Left lung (tissue), 10 donors: Measurements from ENCODE around the gene KLHL3. TPM values are rescaled to one million over a fixed set of nuclear protein-coding genes. Genes with fewer than 3 reads are reported as not detected.
A peak's percentile ranks its signal among the peaks of the same experiment; 100 is the strongest.

Experiments
- ATAC-seq: fragments of 200-7000 bp; cut with Tn5 transposase; one replicate; pipeline ENCODE4 v1.9.1; 2020; ENCODE audit warnings: moderate library complexity
- DNase-seq, 4 donors: peaks; one replicate each; pipeline ENCODE4 v3.0.0-alpha.2; 2013 to 2020
- H3K27ac ChIP-seq, 2 donors: fragments of 200-600 bp; sonication (generic) in 1 of 2; one replicate each; pipeline versions ENCODE4 v1.5.0 to v1.8.0; 2020 to 2021
- H3K27me3 ChIP-seq, 2 donors: fragments of 200-600 bp; sonication (generic) in 1 of 2; one replicate each; pipeline versions ENCODE4 v1.5.0 to v1.8.0; 2020 to 2021
- H3K36me3 ChIP-seq, 2 donors: fragments of 200-600 bp; sonication (generic) in 1 of 2; one replicate each; pipeline versions ENCODE4 v1.5.0 to v1.8.0; 2020 to 2021
- H3K4me1 ChIP-seq, 2 donors: fragments of 200-600 bp; one replicate each; pipeline ENCODE4 v1.8.0; 2021
- H3K4me3 ChIP-seq, 2 donors: fragments of 200-600 bp; sonication (generic) in 1 of 2; one replicate each; pipeline versions ENCODE4 v1.5.0 to v1.8.0; 2020 to 2021; ENCODE audit warnings: mild to moderate bottlenecking in 1 of 2
- H3K9me3 ChIP-seq, 2 donors: fragments of 200-600 bp; sonication (generic) in 1 of 2; one replicate each; pipeline versions ENCODE4 v1.5.0 to v1.8.0; 2020 to 2021
- intact Hi-C, 2 donors: fragments of 100-400 bp; cut with DNase I; formaldehyde crosslinking; loops; one replicate each; pipeline versions ENCODE4 v1.11.2 to v1.14.2; 2022
- polyA plus RNA-seq, 6 donors: library from polyadenylated mRNA; unstranded; fragments of 120-200 nt; gene quantifications; one replicate each; pipeline ENCODE4 v1.2.1, GENCODE V29; 2013; ENCODE audit not compliant: insufficient read length in 6 of 6
- total RNA-seq, 2 donors: library from RNA; stranded (reverse); fragmentation: NEBNext Ultra II Directional; extraction: Animal tissue kit (Norgen Biotek cat#: 25700); gene quantifications; one replicate each; pipeline ENCODE4 v1.2.1, GENCODE V29; 2021
- TF ChIP-seq, protein P1 (sequence below), 2 donors: fragments of 200-600 bp; sonication (generic) in 1 of 2; IDR thresholded peaks; one replicate each; pipeline versions ENCODE4 v1.5.0 to v1.8.0; 2021; ENCODE audit warnings: antibody characterized with exemption in 2 of 2
- donor health status: DM: no; HTN: yes; CAD: no.
- donor health status: DM: no; HTN: no; CAD: no.

The KLHL3 gene
- total and polyA plus RNA-seq, 8 donors: 5.4 to 35.7 (median 29.7) TPM

DNA sequence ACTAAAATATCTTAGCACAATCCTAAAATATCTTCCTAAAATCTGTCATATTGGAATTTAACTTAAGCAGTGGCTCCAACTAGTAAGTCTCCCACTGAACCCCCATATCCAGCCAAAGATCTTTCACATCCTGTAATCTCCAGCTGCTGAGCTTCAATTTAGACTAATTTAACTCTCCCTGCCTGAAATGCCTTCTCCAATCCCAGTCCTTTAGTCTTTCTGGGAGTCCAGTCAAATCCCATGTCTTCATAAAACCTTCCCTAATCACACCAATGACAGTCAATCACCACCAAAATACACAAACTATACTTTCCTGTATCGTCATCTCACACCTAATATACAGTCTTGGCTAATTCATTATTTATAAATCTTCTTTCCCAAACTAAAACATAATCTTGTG lies 607 bp upstream of the KLHL3 start:
- intact Hi-C loops: loop anchor here in 1 of 2 donors (5.0 kb wide), 1 partner anchor 79 kb away; no protein-coding TSS in a partner anchor

DNA sequence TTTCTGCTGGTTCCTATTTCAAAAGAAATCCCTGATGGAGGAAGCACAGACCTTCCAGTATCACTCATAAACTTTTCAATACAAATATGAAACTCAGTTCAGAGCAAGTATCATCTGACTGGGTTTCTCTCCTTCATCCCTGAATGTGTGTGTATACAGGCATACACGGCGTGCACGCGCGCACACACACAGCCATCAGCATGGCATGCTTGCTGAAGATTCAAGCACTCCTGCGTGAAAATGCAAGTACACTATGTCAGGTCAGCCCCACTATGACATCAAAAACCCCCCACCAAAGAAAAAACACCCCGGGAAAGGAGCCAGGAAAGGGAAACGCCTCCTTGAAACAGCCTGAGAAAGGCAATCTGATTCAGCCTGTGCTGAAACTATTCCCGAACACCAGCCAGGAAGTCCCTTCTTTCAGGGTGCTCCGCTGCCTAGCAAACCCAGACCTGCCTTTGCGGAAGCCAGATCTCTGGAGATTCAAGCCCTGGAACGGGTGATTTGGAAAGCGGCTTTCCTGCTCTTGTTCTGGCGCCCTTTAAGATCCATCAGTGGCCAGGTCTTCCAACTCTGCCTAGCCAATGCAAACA lies 831 bp downstream of the KLHL3 start:
- H3K4me1 ChIP-seq: peaks cover 8 to 45% of the 10 kb centered on the region in 2 donors
- ATAC-seq: peak; percentile 76

More for the DNA sequence above, 607 bp upstream of the KLHL3 start:
- no peak for ATAC-seq
- Histone ChIP-seq H3K4me1 (peaks cover 8 to 45% of the 10 kb centered on the region in 2 donors), H3K9me3 (no peaks in the 10 kb centered on the region), H3K27me3 (peaks cover 0 to 6% of the 10 kb centered on the region in 2 donors), H3K27ac (peak overlapping the region in 1 of 2 donors; percentile 70), H3K36me3 (no peaks in the 10 kb centered on the region), H3K4me3 (no peak overlapping the region)
- peak in 2 of 4 donors; percentile 80 to 82 for DNase-seq
- TF ChIP-seq, protein P1, sequence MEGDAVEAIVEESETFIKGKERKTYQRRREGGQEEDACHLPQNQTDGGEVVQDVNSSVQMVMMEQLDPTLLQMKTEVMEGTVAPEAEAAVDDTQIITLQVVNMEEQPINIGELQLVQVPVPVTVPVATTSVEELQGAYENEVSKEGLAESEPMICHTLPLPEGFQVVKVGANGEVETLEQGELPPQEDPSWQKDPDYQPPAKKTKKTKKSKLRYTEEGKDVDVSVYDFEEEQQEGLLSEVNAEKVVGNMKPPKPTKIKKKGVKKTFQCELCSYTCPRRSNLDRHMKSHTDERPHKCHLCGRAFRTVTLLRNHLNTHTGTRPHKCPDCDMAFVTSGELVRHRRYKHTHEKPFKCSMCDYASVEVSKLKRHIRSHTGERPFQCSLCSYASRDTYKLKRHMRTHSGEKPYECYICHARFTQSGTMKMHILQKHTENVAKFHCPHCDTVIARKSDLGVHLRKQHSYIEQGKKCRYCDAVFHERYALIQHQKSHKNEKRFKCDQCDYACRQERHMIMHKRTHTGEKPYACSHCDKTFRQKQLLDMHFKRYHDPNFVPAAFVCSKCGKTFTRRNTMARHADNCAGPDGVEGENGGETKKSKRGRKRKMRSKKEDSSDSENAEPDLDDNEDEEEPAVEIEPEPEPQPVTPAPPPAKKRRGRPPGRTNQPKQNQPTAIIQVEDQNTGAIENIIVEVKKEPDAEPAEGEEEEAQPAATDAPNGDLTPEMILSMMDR (IDR thresholded peaks at IDR 0.05): no peak

DNA sequence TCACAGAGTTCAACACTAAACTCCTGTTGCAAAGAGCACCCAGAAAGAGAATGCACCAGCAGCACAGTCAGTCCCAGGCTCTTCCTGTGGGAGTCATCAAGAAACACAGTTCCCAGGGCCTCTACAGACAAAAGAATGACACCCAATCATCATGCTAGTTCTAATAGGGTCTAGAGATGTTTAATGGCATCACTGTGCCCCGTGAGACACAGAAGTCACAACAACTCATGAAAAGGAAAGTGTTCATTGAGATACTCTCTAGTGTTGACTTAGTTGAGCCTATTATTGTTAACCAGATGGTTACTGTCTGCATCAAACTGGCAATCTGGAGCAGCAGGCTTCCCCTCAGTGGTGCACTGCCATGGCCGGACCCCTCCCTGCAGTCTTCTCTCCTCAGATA lies 1.6 kb downstream of the KLHL3 start:
- DNase-seq (peak in 1 of 4 donors; percentile 17), ATAC-seq (no peak)
- Histone ChIP-seq H3K27me3 (peaks cover 0 to 6% of the 10 kb centered on the region in 2 donors), H3K9me3 (no peaks in the 10 kb centered on the region), H3K4me1 (peaks cover 8 to 45% of the 10 kb centered on the region in 2 donors), H3K4me3 (peak overlapping the region; percentile 17 to 36), H3K27ac (peak overlapping the region in 1 of 2 donors; percentile 70), H3K36me3 (no peaks in the 10 kb centered on the region)
- intact Hi-C loops: no loop called here
- TF ChIP-seq, protein P1 (IDR thresholded peaks at IDR 0.05): no peak

More for the DNA sequence above, 831 bp downstream of the KLHL3 start:
- H3K27me3 ChIP-seq: peaks cover 0 to 6% of the 10 kb centered on the region in 2 donors
- H3K4me3 ChIP-seq: peak overlapping the region; percentile 17 to 36
- no peaks in the 10 kb centered on the region for H3K36me3 ChIP-seq
- no peaks in the 10 kb centered on the region for H3K9me3 ChIP-seq
- TF ChIP-seq, protein P1 (IDR thresholded peaks at IDR 0.05): no peak
- peak; percentile 36 to 60 (median 42) for DNase-seq
- intact Hi-C loops: loop anchor here in 1 of 2 donors (5.0 kb wide), 1 partner anchor 78 kb away; no protein-coding TSS in a partner anchor
- peak overlapping the region; percentile 28 to 70 for H3K27ac ChIP-seq

DNA sequence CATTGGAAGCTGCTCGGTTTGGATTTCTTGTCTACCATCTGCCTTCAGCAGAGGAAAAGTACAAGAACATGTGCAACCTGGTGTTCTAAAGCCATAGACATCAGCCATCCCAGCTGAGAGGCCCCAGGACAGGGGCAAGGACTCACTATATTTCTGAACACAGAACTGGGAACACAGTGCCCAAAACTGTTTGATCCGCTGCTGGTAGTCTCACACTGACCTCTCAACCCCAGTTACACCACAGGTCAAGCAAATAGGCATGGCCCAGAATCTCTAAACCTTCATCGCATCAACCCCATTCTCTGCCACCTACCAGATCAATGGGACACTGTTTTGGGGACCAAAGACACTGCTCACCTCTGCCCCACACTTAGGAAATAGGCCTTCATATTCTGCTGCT lies 2.0 kb downstream of the KLHL3 start:
- Histone ChIP-seq H3K4me1 (peaks cover 8 to 45% of the 10 kb centered on the region in 2 donors), H3K4me3 (no peak overlapping the region), H3K9me3 (no peaks in the 10 kb centered on the region), H3K27me3 (peaks cover 0 to 6% of the 10 kb centered on the region in 2 donors), H3K36me3 (no peaks in the 10 kb centered on the region), H3K27ac (peak overlapping the region in 1 of 2 donors; percentile 70)
- intact Hi-C loops: no loop called here
- ATAC-seq (no peak), DNase-seq (no peak)
- TF ChIP-seq, protein P1 (IDR thresholded peaks at IDR 0.05): no peak

DNA sequence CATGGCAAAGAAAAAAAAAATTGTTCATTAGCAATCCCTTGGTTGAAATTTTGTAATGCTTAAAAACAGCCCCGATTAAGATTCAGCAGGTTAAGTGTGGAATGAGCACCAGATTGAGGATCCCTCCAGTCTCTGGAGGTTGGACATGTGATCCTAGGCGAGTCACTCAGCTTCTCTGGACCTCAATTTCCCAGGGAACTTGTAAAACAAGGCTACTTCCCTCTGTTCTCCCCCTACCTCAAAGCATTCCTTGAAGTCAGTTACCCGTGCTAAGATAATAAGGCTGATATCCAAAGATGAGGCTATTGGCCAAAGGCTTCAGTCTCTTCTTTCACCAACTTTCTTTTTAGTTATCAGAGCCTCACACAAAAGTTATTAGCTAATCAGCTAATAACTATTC lies 2.9 kb downstream of the KLHL3 start:
- Histone ChIP-seq H3K9me3 (no peaks in the 10 kb centered on the region), H3K4me1 (peaks cover 8 to 40% of the 10 kb centered on the region in 2 donors), H3K27ac (no peak overlapping the region), H3K27me3 (peaks cover 0 to 6% of the 10 kb centered on the region in 2 donors), H3K36me3 (no peaks in the 10 kb centered on the region), H3K4me3 (no peak overlapping the region)
- no peak for ATAC-seq
- no peak for DNase-seq
- TF ChIP-seq, protein P1 (IDR thresholded peaks at IDR 0.05): no peak
- intact Hi-C loops: no loop called here
